ENCODE results near the gene STAT4.

STAT4 gene

DNA sequence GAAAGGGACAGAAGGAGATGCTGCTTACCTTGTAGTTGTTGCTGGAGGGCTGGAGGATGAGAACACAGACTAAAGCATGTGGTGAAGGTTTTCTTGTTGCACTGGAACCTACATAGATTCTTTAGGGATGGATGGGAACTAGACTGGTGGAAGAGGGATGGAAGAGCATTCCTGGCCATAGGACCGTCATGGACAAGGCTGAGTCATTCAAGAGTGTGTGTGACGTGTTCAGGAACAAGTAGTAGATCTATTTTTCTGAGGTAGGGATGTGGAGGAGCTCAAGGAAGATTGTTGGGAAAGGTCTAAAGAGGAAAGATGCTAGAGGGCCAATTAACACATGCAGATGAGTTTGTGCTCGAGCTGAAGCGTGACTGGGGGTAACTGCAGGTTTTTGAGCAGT, 6.6 kb downstream of the STAT4 start:
- no peak for DNase-seq

DNA sequence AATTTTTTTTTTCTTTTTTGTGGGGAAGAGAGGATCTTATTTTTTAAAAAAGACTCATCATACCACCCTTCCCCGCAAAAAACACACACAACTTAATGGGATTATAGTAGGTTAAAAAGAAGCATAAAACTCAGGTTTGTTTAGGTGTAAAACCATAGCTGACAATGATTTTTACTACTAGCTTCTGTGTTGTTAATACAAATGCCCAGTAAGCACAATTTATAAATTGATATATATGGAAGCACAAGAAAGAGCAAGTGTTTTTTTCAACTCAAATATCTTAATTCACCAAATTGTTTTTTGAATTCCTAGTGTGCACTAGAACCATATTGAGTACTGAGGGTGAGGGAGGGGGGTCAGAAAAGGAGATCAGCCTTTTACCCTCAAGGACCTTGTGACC, 7.0 kb downstream of the STAT4 start:
- DNase-seq = no peak

DNA sequence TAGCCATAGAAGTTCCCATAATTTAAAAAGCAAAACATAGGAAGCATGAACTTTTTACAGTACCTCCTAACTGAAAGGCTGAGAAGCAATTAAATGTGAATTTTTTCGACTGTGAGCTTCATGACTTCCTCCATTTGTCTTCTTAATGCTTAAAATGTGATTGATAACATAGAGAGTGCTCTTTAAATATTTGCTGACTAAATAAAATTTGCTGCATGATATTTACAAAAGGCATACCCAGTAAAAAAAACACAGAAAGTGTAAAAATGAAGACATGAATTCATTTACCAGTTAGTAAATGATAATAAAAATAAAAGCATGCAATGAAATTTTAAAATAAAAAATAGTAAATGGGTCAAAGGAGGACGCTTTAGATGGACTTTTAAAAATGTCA, 21.9 kb downstream of the STAT4 start:
- no peak for DNase-seq

DNA sequence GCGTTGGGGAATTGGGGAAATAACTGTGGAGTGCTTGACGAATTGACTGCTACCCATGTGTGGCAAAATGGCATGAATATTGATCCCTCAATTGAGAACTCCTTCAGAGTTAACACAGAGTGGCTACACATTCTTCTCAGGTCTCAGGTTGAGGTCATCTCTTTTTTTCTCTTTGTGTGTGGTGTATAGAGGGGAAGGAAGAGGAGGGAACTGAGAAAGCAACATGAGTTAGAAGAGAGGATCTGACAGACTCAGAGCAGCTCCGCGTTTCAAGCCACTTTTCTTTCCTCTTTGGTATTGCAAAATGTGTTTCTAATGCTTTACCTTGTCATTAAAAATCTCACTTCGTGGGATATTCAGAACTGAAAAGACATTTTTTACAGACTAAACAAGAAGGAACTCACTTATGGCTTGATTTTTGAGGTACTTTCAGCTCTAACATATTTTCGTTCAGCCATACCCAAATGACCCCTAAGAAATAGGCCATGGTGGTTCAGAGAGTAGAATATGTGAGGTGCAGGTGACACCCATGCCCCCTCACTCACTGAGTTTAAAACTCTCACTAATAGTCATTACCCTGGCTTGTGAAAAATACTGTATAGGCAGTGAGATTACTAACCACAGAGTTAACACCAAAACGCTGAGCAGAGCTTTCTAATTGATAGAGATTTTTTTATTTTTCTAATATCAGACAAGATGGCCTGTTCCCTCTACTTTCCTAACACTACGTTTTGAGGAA, 22.5 kb downstream of the STAT4 start:
- DNase-seq = no peak

DNA sequence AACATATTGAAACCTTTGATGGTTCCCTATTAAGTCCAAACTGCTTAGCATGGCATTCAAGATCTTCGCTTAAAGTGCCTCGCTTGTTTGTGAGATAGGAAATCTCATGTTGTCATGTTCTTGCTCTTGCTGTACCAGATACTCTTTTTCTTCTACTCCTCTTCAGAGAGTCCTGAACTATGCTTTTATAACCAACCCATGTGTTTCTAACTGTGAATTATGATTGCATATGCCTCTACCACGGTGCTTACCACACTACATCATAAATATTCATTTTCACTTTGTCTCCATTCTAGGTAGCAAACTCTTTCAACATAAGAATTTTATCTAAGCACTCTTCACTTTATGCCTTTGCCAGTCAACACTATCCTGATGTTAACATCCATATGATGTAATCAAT, 23.6 kb downstream of the STAT4 start:
- no peak for DNase-seq

DNA sequence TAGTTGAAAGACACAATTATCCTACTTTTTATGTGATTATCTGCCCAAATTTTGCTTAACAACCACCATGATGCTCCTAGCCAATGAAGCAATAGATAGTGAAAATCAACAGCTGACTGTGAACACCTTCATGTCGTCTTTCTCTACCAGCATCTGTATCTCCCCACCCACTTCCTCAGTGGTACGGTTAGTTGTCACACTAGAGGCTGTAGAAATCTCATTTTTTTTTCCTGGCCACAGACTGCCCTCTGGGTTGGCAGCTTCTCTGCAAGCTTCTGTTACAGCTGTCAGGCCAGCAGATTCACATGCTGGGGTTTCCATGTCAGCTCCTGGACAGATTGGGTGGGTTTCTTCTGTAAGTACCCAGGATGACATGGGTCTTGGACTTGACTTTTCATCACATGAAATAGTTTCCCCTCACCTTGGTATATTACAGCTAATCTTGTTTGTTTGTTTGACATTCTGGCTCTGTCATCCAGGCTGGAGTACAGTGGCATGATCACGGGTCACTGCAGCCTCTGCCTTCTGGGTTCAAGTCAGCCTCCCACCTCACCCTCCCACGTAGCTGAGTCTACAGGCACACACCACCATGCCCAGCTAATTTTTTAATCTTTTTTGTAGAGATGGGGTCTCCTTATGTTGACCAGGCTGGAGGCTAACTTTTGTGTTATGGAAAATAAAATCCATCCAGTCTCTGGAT, 24.3 kb downstream of the STAT4 start:
- DNase-seq = no peak

DNA sequence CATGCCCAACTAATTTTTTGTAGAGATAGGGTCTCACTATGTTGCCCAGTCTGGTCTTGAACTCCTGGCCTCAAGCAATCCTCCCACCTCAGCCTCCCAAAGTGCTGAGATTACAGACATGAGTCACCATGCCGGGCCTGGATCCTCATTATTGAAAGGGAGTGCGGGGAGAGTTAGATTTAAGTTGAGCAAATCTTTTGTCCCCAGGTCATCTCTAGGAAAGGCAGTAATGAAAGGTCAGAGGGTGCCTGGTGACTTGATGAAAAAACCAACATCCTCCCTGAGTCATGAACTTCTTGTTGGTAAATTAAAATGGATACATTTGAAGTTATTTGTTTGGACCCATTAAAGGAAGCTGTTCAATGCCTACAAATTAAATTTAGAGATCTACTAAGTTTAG, 25.1 kb downstream of the STAT4 start:
- no peak for DNase-seq

DNA sequence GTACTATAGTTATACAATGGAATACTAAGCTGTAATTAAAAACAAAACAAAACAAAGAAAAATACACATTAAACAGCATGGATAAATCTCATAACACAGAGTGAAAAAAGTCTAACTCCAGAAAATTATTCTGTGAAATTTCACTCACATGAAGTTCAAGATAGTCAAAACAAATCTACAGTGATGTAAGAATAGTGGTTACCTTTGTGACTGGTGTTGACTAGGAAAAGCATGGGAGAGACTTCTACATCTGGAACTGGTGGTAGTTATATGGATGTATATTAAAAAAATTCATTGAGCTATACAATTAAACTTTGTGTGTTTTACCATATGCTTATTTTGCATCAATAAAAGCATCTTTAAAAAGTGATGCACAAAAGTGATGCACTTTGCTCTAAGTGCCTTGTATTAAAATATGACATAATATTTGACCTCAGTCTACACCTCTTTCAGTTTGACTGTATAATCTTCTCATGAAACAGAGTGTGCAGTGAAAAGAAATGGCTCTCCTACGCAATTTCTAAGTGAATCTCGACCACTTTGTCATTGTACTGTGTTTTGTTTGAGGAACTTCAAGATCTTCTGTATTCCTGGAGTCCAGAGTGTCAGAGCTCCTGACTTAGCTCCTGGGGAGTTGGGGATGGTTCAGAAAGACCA, 28.0 kb downstream of the STAT4 start:
- no peak for DNase-seq

DNA sequence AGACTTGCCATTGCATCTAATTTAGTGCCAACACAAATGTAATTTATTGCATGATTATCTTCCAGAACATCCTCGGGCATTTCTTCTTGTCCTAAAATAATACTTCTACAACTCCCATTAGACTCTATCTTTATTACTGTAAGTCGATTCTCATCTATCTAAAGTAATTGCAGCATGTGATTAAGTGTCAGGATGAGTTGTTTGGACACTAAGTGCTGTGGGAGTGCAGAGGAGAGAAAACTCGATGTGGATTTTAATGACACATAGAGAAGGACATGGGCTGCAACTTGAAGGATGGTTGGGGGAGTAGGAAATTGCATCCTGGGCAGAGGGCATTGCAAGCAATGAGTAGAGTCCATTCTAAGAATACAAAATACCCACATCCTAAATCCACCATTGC, 33.5 kb downstream of the STAT4 start:
- DNase-seq = no peak

DNA sequence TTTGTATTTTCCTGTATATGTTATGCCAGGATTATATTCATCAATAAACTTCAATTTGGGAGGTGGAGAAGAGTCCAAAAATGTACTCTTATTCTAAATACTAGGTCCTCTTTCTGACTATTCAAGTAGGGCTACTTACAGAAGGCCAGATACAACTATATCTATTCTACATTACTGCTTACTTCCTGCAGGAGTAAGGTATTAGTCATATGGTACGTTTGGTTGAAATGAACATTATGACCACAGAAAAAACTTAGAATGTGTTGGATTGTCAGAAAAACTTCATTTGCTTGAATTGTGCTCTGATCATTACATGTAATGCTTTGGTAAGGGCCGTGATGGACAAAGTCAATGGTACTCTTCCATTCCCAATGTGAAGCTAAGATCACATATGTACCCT, 35.0 kb downstream of the STAT4 start:
- no peak for DNase-seq

DNA sequence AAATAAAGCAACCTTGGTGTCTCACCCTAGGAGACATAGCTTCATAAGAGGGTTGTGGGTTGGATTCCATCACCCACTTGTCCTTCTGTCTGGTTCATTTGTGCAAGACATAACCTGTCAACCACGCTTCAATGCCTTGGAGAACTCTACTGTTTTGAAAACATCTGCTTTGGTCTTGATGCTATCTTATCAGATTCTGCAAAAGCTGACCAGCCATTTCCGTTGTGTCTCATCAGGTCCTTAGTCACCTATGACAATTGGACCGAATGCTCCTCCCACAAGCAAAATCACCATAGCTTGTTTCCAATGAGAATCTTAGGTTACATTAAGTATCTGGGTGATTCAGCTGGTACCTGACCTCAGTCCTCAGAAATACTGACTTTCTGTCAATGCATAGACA, 35.4 kb downstream of the STAT4 start:
- no peak for DNase-seq

DNA sequence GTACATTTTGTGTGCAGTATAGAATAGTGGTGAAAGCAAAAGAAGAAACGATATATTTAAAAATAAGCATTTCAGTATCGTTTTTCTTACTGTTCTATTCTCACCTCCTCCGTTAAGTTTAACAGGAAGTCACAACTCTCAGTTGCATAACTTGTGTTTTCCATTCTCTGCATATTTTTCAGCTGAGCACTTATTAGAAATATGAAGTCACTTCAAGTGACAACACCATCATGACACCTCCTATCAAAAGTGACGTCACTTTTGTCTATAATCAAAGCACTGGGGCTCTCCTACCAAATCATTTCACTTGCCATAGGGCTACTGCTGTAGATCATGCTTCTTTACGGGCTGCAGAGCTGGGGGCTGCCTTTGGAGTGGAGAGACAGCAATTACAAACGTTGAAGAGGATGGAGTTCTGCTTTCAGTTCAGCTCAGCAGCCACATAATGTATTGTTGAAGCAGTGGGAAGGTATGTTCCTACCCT, 36.3 kb downstream of the STAT4 start:
- peak; percentile 20 for DNase-seq

DNA sequence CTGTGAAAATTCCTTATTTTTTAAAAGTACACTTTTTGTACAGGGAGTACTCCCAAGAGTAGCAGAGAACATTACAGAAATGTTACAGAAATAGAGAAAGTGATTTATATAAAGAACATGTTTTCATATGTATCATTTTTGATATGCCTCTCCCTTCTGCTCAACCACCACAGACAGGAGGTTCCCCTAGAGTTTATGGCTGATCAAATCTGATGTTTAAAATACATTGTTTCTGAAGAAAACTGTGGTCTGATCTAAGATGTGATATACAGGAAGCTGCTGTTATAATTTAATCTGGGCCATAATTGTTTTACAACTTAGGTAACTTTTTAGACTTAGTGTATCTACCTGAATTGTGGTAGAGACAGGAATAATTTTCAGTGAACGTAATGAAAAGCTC, 37.0 kb downstream of the STAT4 start:
- DNase-seq = no peak

DNA sequence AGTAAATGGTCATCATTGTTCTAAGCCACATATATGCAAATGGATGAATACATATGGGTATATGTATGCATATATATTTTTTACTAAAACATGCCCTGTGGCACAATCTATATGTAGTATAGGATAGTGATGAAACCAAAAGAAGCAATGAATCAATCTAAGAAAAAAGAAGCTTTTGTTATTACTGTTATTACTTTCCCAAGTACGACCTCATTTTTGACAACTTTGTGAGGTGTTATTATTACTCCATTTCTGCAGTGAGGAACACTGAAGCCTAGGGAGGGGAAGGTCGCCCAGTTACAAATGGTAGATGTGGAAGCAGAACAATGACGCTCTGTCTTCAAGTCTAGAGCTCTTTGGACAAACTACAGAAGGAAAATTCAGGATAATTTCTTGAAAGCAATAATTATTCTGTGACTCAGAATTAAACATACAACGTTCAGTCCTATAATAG, 38.3 kb downstream of the STAT4 start:
- no peak for DNase-seq

DNA sequence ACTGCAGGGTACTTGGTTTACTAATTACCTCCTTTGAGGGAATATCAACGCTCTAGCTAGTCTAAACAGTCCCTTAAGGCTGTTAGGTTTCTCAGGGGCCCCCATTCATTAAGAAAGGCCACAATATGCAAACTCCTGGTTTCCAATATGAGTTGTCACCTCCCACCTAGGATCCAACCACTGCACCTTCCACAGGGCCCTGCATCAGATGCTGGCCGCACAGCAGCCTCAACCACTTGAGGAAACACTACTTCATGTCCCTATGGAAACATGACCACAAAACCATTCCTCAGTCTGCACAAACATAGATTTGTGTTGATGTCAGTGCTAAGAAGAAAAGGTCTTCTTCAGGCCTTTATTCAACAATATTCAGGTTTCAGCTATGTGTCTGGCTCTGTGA, 40.9 kb downstream of the STAT4 start:
- DNase-seq = no peak

DNA sequence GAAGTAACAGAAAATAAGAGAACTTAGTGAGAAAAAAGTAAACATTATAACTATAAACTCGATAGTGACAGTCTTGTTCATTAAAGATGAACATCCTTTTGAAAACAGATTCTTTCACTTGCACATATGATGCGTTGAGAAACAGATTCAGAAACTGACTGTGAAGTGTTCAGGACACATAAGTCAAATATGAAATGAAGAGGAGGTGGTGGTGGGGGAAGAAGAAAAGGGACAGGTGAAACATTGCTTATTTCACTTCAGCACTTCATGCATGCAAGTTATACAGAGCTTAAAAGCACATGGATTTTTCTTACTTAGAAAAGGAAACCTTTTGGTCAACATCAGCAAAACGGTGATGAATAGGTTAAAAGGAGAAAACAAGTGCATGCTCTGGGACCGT, 42.5 kb downstream of the STAT4 start:
- DNase-seq = no peak

DNA sequence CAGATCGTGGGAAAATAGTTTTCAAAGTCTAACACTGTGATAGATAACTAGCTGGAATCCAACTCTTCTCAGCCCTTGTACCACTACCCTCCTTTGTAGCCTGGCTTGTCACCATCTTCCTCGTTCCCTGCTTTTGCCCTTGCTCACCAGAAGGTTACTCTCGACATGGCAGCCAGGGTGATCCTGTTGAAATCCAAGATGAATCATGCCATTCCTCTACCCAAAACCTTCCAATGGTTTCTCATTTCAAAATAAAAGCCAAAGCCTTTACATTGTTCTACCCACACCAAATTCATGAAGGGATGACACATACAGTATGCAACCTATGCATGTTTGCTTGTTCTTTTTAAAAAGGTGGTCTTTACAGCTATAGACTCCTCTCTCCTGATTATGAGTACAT, 45.7 kb downstream of the STAT4 start:
- no peak for DNase-seq

DNA sequence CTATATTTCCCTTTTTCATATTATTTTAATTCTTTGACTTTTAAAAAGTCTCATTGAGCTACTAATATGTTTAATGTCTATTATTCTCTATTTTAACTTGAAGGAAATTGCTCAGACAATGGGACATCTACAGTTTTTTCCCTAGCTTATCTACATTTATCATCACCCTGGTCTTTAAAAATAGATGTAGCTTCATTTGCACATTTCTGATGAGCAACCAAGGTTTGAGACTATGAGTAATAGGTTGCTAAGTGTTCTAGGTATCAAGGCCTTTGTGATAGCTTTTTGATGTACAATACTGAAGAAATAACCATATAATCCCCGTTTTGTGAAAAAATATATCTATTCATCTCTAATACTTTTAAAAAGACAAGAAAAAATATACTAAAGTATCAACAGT, 47.0 kb downstream of the STAT4 start:
- DNase-seq = no peak

DNA sequence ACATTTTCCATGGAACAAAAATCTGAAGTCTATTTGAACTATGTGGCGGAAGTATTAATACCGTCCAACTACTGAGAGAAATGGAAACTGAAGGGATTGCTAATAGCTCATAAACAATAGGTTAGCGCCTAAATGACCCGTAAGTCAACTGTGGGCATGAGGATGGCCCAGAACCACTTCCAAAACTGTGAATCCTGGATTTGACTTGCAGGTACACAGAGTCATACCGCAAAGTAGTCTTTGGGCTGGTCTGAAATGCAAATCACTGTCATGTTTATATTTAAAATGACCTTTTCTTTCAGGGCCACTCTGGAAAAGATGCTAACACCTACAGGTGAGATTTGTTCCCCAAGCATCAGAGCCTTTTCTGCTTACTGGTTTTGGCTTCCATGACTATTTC, 50.6 kb downstream of the STAT4 start:
- no peak for DNase-seq

DNA sequence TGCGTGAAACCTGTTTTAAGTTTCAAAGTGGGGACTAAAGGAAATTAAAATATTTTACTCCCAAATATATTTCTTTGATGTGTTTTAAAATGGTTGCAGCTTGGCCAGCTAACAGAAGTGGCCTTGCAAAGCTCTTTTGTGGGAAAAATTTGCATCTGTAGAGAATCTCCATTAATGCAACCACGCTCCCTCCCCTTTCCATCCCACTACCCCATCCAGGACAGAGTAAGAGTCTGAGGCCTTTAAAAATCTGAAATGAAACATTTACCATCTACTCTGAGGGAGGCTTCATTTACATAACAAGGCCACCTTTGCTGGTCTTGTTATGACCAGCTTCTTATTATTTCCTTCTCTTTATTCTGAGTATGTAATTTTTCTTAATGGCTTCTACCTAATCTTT, 63.5 kb downstream of the STAT4 start:
- no peak for DNase-seq

DNA sequence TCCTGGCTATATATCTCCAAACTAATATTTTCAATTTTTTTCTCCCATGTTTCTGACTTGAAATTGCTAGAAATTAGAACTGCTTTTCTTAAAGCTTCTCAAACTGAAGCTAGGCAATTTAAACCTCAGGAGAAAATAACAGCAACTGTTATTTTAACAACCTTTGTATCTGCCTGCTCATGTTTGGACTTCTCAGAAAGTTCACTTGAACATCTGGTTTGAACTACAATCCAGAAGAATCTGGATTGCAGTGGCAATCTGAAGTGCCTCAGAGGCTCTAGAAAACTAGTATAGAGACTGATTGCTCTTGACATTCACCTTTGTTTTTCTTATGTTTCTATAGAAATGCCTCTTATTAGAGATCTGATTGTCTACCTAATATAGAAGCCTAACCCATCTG, 64.1 kb downstream of the STAT4 start:
- no peak for DNase-seq

DNA sequence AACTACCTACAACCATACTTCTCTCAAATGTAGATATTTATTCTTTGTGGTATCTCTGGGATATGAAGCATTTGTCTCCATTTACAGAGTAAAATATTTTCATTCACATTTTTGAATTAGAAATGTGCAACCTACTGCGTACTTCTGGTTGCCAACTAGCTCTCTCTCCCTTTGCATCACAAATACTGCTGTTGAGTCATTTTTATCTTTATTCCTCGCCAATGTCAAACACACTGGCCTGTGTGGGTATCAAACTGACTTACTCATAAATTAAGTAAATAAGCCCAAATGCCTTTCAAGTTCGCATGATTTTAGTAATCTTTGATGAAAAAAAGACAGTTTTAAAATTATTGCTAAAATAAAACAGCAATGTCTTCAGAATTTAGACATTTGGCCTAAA, 67.3 kb downstream of the STAT4 start:
- DNase-seq = no peak

DNA sequence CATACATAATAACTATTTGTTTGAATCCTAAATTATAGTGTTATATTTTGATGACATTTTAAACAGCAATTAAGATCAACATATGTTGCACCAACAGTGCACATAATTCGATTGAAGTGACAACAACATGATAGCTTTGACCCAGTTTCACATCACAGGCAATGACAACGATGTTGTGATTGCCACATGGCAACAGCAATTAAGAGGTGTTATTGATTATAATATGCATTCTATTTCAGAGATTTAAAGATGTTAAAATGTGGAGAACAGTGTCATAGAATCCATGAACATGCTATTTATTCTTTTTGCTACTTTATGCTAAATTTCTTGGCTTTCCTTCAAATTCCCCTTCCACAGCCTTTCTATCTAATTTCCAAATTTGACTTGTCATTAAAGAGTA, 68.5 kb downstream of the STAT4 start:
- no peak for DNase-seq
